Activated naive CD8-positive, alpha-beta T cell treated with anti-CD3 and anti-CD28 coated beads, Interleukin-2, amount 50 U/mL, for 16 hours (primary cell): Measurements from ENCODE around the gene CNTNAP5.

Source experiments
- DNase-seq: peaks from one replicate; pipeline ENCODE4 v3.0.0-alpha.2; 2020; ENCODE audit warnings: low read depth, low spot score

The CNTNAP5 gene

DNA sequence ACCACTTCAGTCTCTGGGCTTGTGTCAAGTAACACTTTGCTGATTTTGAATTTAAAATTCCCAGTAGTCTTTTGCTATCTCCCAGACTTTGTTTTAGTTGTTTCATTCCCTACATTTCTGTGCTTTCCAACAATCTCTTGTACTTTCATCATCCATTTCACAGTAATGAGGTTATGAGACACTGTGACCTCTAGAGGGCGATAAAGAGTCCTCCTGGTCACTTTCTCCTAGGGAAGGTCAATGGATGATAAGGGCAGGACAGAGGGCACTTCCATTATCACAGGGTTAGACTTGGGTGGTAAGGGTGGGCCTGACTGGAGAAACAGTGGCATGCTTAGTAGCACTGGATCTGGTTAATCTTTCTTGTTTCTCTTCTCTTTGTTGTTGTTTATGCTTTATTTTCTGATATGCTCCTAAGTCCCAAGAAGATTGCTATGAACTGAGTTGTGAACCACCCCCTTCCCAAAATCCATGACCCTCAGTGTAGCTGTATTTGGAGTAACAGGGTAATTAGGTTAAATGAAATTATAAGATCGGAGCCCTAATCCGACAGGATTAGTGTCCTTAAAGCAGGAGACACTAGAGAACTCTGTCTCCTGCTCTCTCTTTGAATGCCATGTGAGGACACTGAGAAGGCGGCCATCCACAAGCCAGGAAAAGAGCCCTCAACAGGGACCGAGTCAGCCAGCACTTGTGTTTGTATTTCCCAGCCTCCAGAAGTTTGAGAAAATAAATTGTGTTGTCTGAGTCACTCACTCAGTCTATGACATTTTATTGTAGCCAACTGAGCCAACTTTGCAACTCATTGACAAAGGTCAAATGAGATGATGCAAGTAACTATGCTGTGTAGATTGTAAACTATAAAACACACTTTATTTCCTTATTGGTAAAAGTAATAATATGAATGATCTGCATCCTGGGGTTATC is 779.2 kb downstream of the CNTNAP5 start:
- no peak for DNase-seq

DNA sequence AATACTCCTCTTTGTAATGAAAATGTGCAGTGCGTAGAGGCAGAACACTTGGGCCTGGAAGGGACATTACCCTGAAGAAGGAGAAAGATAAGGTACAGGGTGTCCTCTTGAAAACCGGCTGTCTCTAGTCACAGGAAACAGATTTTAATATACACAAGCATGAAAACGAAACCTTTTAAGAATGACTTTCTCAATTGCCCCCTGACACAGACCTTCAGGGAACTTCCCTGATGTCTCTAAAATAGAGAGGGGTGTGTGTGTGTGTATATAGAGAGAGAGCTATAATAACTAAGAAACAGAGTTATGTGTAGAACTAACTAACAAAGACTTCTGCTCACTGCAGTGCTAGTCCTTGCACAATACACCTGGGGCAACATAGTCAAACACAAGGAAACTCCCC is 780.0 kb downstream of the CNTNAP5 start:
- no peak for DNase-seq

DNA sequence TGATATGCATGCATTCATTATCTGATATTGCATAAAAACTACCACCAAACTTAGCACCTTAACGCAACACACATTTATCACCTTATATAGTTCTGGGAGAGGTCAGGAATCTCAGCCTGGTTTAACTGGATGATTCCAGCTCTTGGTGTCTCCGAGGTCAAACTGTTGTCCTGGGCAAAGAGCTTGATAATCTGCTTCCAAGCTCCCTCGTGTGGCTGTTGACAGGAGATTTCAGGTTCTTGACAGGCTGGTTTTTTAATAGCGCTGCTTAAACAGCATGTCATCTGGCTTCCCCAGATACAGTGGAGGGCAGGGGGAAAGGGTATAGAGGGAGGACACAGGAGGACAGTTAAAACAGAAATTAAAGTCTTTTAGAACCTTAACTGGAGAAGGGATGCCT is 785.0 kb downstream of the CNTNAP5 start:
- DNase-seq = no peak

DNA sequence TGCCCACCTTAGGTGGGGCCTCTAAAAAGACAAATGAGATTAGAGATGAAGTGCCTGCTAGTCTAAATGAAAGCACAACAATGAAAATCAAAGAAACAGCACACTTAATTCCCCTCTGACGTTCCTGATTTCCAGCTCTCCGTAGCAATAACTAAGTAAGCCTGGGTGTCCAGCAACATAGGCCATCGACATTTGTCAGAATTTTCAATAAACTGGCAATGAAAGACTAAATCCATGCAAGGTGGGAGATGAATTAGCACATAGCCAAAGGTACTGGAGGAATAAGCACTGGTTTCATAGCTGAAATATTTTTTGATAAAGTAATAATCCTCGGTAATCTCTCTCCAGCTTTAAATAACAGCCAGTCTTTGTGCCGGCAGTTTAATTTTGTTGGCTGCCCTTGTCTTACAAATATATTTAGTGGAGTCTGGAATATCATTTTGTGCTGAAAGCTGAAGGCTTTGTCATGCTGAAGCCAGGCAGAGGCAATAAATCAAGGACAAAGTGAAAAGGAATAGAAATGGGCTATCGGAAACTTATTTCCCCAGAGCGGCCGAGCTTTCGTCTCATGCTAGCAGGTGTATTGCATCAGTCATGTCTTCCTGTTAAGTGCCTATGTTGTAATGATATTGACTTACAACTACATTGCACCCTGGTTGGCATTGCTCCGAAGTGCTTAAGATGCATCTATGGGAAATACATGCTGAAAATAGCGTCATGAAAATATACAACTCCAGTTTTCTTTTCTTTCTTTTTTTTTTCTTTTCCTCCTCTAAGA is 790.1 kb downstream of the CNTNAP5 start:
- no peak for DNase-seq

GRCh38 chr2:124816007-124816406 is 790.9 kb downstream of the CNTNAP5 start:
- no peak for DNase-seq

DNA sequence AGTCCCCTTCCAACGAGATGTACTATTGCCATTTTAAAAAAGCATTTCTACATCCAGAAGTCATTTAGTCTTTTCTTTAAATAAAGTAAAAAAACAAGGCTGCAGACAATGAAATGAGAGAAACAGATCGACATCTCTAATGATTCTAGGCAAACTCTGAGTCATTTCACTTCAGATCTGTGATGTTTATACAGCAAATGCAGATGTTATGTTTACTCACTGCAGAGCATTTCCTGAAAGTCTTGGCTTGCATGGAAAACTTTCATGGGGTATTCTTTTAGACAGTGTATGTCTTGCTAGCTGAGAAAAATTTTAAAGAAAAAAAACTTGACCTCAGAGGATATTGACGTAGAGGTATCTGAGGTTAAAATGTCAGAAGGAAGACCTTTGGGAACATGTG is 797.4 kb downstream of the CNTNAP5 start:
- no peak for DNase-seq

DNA sequence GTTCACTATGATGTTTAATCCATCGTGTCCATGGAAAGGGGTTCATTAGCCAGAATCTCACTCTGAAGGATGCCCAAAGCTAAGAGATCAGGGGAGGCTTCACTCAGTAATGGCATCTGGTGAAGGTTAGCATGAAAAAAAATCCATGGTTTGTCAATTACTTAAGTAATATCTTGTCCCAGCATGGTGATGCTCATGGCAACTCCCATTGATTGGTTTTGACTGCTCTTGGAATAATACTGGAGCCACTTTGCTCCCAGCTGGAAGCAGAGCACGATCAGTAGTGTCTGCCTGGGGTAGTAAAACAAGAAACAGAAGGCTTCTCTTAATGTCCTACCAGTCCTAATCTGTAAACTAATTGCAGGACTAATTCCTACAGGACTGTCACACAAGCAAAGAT is 799.4 kb downstream of the CNTNAP5 start:
- DNase-seq = no peak

DNA sequence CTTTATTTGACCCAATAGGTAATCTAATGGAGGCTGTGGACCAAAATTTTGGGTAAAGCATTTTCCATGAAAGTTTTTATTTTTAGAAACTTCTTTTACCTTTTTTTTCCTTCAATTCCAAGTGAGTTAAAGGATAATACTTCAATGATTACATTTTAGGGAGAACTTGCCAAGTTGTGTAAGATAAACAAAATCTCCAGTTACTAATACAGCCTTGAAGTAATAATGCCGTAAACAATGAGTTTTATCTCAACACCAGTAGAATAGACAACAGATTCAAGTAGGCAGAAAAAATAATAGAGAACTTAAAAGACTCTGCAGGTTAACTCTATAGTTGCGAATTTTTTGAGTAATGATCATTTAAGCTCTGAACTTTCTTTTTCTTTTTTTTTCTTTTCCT is 807.4 kb downstream of the CNTNAP5 start:
- DNase-seq = no peak

- no peak for DNase-seq
Measured at GRCh38 chr2:124834331-124834730, 809.2 kb downstream of the CNTNAP5 start.

DNA sequence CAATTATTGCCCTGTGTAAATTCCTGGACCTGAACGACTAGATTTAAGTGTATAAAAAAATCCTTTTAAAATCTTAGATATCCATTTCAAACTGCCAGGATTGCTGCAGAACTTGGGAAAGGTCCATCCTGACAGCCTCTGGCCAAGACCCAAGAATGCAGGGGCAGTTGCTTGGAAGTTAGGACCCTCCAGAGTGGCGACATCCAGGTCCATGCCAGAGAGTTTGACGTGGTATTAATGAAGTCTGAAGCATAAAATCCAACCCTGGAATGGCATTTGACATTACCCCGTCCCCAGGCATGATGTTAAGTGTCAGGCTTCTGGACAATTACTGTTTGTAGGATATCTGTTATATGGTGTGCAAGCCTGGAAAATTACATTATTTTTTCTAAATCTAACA is 810.2 kb downstream of the CNTNAP5 start:
- no peak for DNase-seq

DNA sequence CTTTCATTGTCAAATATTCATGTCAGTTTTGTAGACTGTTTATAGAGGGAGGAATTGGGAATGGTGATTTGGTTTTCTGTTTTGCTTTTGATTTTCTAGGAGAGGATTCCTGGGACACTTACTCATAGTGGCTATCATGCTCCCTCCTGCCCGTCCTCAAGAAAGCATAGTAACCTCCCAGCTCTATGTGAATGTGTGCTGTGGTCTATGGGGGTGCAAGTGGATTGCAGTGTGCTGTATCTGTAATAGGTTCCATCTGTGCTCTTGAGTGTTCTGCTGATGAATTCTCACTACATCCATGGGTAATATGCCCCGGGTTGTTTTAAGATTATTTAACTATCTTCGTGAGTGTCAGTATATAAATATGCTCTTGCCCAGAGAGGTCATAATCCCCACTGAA is 811.3 kb downstream of the CNTNAP5 start:
- DNase-seq = no peak

GRCh38 chr2:124837496-124837895 is 812.4 kb downstream of the CNTNAP5 start:
- DNase-seq = no peak

DNA sequence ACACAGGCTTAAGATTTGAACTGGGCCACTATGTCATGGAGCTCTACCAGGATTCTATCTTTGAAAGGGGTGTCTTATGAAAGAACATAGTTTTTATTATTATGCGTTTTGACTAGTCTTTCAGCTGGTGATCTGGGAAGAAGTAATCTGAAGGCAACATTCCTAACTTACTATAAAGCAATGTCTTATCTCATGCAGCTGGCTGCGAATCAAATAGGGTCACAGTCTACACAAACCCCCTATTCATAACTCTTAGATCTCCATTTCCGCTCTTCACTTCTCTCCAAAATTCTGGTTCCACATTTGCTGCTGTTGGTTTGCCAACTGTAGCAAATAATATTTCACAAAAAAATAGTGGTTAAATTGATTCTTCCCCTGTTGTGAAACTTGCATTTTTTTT is 813.3 kb downstream of the CNTNAP5 start:
- no peak for DNase-seq

DNA sequence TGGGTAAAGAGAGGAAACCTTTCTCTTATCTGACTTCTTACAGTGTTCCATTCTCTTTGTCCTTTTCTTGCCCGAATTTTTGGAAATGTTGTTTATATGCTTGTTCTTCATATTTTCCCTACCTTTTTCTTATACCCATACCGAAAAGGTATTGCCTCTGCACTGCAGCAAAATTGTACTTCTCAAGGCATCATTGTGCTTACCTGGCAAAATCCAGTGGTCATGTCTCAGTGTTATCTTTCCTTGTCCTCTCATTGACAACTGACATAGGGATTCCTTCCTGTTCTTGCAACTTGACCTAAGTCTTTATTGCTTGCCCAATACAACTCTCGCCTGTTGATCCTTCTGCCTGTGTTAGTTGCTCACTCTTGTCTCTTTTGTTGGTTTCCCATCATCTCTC is 842.2 kb downstream of the CNTNAP5 start:
- no peak for DNase-seq

DNA sequence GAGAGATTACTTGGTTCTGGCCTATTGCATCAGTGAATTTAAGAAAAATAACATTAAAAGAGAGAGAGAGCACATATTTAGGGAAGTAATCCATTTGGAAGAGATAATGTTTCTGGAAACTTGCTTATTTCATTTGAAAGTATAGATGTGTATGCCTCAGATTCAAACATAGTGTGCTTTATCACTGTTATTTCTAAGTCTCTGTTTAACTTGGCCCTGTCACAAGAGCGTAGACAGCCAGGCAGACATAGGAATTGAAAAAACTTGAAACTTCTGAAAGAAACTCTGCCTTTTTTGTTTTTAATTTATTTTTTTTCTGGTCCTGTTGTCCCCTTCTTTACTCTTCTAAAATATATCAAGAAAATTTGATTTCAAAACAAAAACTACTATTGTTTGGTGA is 849.1 kb downstream of the CNTNAP5 start:
- DNase-seq = no peak

GRCh38 chr2:124874676-124875075 is 849.6 kb downstream of the CNTNAP5 start:
- no peak for DNase-seq

DNA sequence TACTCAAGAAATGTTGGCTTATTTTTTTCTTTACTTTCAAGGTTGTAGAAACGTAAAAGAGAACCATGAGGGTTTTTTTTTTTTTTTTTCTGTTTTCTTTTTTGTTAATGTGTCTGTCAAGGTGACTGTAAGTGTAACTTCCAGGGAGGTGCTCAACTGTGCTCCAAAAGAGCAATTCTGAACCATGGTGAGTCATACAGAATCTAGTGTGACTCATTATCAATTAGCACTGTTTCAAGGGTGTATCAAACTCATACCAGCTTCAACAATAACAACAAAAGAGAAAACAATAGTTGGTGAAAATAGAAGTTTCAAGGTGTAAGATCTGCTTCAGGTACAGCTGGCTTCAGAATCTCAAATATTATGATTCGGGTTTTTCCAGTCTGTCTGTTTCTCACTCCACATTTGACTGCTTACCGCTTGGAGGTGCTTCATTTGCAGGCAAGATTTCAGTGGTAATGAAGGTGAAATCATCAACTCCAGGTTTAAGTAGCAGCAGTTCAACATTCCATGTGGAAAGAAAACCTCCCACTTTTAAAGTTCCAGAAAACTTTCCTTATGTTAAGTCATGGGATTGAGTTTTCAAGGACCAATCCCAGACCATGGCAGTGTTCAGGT is 850.6 kb downstream of the CNTNAP5 start:
- DNase-seq = no peak

- DNase-seq = no peak
Measured at GRCh38 chr2:124877141-124877577, 852.1 kb downstream of the CNTNAP5 start.

- no peak for DNase-seq
Measured at GRCh38 chr2:124879640-124880039, 854.6 kb downstream of the CNTNAP5 start.

- DNase-seq = no peak
Measured at GRCh38 chr2:124880995-124881394, 855.9 kb downstream of the CNTNAP5 start.

- no peak for DNase-seq
Measured at GRCh38 chr2:124882423-124882822, 857.3 kb downstream of the CNTNAP5 start.

GRCh38 chr2:124883595-124883994 is 858.5 kb downstream of the CNTNAP5 start:
- no peak for DNase-seq
